Measurements from ENCODE around the gene MARK4.

Gene MARK4

DNA sequence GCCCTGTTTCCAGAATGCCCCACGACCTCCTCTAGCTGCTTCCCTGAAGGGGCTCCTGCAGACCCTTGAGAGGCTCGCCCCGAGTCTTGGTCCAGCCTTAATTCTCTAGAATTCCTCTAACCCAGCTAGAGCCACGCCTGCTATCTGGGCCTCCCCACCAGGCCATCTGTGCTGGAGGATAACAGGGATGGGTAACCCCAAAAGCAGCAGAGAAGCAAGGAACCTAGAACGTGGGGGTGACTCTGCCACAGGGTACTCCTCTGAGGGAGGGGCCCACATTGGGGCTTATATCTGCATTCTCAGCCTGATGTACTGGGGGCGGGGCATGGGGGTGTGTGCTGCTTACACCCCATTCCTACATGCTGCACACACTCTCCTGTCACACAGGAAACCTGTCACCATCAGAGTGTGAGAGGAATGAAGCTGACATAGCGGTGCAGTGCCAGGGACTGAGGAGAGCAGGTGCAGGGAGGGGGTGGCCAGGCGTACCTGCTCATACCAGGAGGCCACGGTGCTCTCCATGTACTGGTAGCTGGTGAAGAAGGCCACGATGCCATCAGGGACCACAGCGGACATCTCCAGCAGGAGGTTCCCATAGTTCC lies 103.3 kb downstream of the MARK4 start:
- TF ChIP-seq, protein P1, sequence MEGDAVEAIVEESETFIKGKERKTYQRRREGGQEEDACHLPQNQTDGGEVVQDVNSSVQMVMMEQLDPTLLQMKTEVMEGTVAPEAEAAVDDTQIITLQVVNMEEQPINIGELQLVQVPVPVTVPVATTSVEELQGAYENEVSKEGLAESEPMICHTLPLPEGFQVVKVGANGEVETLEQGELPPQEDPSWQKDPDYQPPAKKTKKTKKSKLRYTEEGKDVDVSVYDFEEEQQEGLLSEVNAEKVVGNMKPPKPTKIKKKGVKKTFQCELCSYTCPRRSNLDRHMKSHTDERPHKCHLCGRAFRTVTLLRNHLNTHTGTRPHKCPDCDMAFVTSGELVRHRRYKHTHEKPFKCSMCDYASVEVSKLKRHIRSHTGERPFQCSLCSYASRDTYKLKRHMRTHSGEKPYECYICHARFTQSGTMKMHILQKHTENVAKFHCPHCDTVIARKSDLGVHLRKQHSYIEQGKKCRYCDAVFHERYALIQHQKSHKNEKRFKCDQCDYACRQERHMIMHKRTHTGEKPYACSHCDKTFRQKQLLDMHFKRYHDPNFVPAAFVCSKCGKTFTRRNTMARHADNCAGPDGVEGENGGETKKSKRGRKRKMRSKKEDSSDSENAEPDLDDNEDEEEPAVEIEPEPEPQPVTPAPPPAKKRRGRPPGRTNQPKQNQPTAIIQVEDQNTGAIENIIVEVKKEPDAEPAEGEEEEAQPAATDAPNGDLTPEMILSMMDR (IDR thresholded peaks at IDR 0.05; ENCODE audit: low read length, missing control alignments): no peak
- DNase-seq (ENCODE audit: low read depth): no peak
- no peak overlapping the region for H3K4me3 ChIP-seq (replicated peaks; ENCODE audit: low read depth, low read length)
